ENCODE measurements around the gene CMTM6.
"Not testable (repeated sequence)": the region's sequence is repeated elsewhere in the genome, so short reads cannot be mapped to it uniquely, and the experiment has no call there.

CMTM6 gene

DNA sequence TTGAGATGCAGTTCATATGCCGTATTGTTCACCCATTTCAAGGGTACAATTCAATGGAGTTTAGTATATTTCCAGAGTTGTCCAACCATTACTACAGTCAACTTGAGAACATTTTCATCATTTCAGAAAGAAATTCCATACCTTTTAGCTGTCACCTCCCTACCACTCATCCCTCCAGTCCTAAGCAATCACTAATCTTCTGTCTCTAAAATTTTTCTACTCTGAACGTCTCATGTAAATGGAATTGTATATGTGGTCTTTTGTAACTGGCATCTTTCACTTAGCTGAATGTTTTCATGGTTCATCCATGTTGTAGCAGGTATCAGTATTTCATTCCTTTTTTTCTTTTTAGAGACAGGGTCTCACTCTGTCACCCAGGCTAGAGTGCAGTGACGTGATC, 59.9 kb downstream of the CMTM6 start:
- no peak for DNase-seq

DNA sequence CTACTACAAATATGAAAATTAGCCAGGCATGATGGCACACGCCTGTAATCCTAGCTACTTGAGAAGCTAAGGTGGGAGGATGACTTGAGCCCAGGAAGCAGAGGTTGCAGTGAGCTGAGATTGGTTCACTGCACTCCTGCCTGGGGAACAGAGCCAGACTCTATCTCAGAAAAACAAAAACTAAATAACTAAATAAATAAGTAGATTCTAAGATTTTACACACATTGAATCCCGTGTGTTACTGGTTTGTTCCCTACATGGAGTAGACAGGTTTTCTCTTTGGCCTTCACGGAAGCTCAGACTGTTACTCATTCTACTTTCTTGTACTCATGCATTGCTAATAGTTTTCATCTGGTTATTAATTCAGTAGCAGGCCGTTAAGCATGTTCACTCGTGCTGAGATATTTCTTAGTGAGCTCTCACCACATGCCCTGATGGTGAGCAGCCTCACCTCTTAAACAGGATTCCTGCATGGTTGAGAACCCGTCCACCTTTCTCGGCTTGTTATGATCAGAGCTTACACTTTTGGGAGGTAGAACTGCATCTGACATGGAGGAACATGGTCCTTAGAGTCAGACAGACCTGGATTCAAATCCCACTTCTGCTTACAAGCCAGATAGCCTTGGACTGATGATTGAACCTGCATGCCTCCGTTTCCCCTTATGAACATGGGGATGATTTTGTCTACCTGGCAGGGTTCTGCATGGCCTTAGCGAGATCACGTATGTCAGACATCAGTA, 61.9 kb downstream of the CMTM6 start:
- no peak for DNase-seq

DNA sequence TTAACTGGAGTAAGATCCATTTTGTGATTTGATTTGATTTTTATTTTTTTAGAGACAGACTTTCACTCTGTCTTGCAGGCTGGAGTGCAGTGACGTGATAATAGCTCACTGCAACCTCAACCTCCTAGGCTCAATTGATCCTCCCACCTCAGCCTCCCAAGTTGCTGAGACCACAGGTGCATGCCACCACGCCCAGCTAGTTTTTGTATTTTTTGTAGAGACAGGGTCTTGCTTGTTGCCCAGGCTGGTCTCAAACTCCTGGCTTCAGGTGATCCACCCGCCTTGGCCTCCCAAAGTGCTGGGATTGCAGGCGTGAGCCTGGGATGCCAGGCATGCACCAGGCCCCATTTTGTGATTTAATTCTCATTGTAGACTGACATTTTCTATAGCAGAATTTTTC, 63.2 kb downstream of the CMTM6 start:
- DNase-seq, result not testable (repeated sequence)

DNA sequence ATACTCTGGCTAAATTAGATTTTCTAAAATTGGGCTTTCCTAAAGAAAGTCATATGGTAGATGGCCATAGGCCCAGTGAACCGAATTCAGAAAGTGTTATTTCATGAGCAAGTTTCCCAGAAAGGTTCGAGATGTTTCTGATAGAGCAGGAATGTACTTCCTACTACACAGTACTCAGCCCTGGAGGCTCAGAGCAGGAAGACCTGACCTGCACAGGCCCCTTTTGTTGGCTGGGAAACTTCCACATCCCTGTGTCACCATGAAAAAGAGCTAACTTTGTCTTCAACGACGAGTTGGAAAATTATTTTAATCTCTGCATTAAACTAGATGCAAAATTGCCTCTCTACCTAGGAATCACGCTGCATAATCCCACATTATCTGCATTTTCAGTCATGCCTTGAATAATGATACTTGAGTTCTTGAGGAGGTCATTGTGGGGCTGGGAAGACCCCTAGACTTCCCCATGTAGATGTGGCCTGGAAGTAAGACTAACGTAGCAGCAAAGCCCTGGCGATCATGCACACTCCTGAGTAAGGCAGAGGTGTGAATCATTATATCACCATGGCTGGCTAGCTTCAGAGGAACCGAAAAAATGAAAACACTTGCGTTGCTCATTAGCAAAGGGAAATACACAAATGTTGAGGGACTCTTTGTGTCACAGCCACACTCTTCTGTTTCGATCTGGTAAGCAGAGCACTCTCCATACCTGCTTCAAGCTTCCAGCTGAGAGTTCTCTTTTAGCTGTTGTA, 63.9 kb downstream of the CMTM6 start:
- DNase-seq, result peak in 1 of 5 experiments; percentile 61

DNA sequence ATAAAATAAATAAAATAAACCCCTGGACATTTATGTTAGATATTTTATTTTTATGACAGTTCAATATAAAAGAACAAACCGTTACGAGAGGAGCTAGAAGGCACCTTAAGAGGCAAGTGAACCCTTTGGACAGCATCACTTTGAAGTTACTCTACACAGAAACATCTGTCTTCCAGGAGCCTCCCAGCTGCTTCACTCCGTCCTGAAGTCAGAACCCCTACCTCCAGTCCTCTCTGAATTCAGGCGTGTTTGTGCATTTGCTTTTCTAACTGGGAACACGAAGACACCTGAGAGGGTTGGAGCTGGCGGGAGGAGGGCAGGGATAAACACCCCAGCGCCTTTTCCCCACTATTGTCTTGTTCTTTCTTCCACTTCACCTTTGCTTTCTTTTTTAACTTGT, 64.8 kb downstream of the CMTM6 start:
- DNase-seq, result no peak

DNA sequence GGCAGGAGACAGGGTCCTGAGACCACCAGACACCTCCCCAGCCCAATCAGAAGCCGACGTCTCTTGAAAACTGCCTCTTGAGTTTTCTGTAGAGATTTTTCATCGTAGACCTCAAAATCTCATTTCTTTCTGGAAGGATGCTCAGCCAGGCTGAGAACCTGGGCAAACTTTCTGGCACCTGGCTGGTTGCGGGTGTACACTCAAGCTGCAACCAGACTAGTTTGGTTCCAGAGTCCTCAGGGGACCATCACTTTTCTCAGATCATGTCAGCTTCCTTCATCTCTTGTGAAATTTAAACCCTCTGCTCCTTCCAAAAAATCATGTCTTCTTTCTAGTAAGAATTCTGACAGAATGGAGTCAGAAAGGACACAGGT, 65.8 kb downstream of the CMTM6 start:
- no peak for DNase-seq

DNA sequence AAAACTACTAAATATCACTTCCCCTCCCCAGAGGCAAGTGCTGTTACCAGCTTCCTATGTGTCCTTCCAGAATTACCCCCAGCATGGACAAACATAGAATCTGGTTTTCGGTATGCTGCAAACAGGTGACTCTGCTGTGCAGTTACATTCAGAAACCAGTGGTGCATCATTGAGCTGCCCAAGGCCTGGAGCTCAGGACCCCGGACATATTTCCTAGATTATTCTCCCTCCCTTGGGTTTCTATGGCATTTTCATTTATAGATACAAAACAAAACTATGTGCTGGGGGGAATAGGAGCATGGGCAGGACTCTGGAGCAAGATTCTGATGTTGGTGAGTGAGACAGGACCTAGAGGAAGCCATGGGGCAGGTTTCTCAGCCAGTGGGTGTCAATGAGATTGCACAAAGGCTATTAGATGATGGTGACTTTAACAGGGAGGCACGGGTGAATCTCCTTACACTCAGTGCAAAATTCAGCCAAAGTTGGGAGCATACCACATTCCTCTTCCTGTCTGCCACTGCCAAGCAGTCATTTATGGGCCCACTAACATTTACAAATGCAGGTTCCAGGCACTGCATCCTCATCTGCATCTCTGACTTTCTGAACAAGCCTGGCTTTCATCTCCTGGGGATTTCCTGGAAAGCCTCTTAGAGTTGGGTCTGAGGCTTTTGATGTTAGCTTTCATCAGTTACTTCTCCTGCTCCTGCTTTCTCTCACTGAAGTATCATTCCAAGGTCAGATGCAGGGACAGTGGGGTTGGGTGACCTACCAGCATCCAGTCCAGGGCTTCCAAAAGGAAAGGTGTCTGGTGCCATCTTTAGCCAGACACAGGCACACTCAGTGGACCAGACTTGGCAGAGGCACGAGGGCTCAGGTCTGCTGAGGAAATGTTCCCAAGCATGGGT, 66.5 kb downstream of the CMTM6 start:
- DNase-seq, result no peak

DNA sequence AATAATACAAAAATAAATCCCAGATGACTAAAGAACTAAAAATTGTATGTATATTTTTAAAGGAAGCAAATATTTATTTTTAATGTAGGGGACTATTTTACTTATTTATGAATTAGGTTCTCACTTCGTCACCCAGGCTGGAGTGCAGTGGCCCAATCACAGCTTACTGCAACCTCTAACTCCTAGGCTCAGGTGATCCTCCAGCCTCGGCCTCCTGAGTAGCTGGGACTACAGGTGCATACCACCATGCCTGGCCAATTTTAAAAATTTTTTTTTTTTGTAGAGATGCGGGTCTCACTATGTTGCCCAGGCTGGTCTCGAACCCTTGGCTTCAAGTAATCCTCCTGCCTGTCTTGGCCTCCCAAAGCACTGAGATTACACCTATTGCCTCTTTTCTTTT, 68.4 kb downstream of the CMTM6 start:
- DNase-seq, result no peak

DNA sequence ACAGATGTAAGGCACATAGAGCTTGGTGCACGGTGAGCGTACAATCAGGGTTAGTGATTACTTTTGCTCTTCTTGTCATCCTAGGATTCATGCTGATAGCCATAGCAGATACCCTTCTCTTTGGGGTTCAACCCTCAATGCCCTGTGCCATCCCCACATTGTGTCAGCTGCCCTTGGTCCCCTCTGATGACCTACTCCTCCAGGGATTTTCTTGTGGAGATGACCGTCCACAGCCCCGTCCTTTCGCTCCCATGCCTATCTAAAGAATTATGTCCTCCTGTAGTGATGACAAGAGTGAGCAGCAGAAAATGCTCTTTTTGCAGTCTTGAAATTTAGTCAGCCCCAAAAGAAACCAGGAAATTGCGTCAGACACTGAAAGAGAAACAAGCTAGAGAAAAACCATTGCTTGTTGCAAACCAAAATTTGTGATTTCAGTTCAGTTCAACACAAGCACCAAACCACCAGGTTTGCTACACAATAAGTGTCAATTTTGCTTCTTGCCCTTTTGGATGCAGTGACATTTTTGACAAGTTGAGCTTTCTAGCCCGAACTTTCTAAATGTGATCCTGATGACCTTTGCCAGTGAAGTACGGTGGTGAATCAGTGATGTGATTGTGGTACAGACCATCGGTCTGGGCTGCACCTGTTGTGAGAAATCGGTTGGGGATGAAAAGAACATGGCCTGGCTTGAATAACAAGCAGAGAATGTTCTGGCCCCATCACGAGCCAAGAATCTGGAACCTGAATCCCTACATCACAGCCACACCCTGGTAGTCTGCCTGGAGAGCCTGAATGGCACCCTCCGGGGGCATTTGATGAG, 69.7 kb downstream of the CMTM6 start:
- peak in 2 of 5 experiments; percentile 43 to 91 for DNase-seq

DNA sequence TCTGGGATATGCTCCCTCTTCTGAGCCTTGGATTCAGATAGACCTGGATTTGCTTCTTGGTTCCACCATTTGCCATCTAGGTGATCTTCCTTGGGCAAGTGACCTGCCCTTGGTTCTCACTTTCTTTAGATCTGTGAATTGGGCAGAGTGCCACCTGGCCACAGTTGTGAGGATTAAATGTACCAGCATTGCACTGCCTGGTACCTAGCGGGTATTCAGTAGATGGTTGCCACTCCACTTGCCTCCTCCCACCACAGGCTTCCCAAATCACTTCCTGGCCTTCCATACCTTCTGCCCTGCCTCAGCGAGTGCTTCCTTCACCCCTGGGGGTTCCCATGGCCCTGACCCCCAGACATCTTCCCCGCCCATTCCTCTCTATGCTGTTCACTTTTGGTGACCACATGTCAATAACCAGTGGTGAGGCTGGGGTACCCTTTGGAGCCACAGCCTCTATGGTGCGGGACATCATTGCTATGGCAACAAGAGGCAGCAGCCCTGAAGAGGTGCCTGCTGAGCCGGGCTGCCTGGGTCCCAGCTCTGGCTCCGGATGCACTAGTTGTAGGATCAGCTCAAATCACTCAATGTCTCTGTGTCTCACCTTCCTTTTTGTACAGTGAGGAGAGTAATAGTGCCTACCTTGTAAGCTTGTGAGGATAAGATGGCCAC, 70.5 kb downstream of the CMTM6 start:
- DNase-seq, result peak in 1 of 5 experiments; percentile 53

DNA sequence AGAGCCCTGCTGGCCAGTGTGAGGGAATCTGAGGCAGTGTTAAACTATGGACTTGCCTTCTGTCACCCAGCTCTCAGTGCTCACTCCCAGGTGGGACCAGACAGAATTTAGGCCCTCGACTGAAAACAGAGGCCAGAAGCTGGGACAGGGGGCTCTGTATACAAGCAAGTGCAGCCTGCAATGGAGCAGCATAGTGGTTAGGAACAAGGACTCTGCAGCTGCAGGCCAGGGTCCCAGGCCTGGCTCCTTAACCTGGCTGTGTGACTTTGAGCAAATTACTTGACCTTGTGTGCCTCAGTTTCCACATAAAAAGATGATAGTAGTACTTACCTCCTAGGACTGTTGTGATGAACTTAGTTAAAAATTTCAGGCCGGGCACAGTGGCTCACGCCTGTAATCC, 71.2 kb downstream of the CMTM6 start:
- DNase-seq, result no peak
